ENCODE data around the gene BRINP2.

BRINP2 gene

DNA sequence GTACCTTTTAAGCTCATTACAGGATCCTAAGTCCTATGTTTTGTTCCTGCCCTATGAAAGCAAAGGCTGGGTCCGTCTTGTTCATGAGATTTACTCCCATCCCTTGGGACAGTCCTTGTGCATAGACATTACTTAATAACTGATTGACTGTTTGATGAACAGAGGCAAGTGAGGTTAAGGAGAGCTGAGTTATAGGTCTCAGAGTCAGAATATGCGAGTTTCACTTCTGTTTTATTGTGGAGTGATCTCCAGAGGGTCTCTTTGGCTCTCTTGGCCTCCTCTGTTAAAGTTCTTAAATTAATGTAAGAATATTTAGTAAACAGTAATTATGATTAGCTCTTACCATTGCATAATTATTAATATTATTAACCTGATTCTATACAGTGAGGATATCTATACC, 52.6 kb downstream of the BRINP2 start:
- DNase-seq (ENCODE audit: low read depth, low spot score), result no peak

DNA sequence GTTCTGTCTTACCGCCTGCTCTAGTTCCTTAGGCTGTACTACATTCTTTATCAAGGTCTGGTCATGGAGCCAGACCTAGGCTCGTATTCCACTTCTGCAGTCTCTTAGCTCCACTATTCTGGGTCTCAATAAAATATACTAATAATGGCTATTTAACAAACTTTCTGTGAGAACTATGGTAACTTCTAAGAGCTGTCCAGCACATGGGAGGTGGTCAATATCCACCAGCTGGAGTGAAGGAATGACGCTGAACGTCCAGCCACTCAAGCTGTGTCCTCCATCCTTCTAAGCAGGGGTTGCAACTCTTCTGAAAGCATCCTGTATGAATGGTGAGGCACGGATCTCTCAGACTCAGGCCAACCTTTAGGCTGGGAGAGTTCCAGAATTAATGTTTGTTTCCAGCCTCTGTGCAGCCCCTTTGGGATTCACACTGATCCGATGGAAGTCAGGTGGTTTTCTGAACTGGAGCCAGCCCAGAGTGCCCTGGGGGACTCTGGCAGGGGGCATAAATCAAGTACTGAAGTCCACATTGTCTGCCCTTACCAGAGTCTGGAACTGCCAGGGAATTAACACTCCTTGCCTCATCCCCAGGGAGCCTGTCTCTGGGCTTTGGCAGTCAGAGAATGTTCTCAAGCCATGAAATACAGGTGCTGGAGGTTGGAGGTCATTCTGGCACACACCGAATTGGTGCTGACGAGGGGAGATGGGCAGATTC, 57.4 kb downstream of the BRINP2 start:
- no peak for DNase-seq (ENCODE audit: low read depth, low spot score)

GRCh38 chr1:177228693-177229065, 57.9 kb downstream of the BRINP2 start:
- DNase-seq (ENCODE audit: low read depth, low spot score), result no peak

GRCh38 chr1:177229781-177230180, 59.0 kb downstream of the BRINP2 start:
- DNase-seq (ENCODE audit: low read depth, low spot score), result no peak

DNA sequence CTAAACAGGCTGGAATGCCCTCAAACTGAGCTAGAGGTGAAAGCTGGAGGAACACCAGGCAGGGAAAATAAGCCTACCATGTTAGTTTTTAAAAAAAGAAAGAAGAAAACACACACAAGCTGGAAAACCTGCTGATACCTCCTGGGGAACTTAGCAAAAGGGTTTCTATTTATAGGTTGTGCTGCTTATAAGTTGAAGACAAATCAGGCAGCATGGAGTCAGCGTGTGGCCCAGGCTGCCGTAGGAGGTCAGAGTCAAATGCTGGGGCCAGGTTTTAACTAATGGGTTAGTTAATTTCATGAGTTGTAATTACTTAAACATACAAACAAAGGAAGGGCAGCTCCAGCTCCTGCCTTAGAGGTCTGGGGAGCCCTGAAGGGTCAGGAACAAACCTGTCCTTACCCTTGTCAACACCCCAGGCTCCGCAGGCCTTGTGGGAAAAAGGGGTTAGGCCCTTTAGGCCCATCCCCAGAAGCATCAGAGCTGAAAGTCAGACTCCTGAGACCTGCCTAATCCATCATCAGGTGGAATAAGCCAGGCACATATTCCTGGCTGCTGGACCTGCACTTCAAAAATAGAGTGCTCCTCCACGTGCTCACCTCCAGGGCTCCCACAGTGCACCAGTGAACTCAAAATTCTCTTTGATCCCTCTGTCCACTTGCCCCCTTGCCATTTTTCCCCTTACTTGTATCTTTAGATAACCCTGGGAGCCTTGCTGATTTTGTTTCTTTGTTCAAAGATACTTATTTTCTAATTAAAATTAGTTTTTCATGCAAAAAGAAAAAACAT, 59.7 kb downstream of the BRINP2 start:
- DNase-seq (ENCODE audit: low read depth, low spot score), result no peak

- no peak for DNase-seq (ENCODE audit: low read depth, low spot score)
Measured at GRCh38 chr1:177235350-177235749, 64.6 kb downstream of the BRINP2 start.

DNA sequence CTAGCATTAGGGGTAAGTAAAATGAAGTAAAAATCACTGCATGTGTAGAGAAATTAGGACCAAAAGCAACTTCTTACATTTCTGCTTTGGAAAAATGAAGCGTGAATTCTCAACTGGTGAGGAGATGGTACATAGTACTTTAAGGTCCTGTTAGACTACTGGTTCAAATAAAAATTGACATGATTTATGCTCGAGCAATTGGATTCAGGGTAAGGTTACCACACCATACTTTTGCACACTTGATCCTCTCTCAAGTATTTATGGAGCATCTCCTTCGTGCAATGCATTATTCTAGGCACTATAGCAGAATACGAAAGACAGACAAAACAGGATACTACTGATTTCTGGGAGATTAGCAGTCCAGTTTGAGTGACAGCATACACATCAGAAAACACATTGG, 66.2 kb downstream of the BRINP2 start:
- DNase-seq (ENCODE audit: low read depth, low spot score), result no peak

- no peak for DNase-seq (ENCODE audit: low read depth, low spot score)
Measured at GRCh38 chr1:177238967-177239366, 68.2 kb downstream of the BRINP2 start.

- DNase-seq (ENCODE audit: low read depth, low spot score), result no peak
Measured at GRCh38 chr1:177239792-177240191, 69.0 kb downstream of the BRINP2 start.

GRCh38 chr1:177243773-177244172, 73.0 kb downstream of the BRINP2 start:
- no peak for DNase-seq (ENCODE audit: low read depth, low spot score)

DNA sequence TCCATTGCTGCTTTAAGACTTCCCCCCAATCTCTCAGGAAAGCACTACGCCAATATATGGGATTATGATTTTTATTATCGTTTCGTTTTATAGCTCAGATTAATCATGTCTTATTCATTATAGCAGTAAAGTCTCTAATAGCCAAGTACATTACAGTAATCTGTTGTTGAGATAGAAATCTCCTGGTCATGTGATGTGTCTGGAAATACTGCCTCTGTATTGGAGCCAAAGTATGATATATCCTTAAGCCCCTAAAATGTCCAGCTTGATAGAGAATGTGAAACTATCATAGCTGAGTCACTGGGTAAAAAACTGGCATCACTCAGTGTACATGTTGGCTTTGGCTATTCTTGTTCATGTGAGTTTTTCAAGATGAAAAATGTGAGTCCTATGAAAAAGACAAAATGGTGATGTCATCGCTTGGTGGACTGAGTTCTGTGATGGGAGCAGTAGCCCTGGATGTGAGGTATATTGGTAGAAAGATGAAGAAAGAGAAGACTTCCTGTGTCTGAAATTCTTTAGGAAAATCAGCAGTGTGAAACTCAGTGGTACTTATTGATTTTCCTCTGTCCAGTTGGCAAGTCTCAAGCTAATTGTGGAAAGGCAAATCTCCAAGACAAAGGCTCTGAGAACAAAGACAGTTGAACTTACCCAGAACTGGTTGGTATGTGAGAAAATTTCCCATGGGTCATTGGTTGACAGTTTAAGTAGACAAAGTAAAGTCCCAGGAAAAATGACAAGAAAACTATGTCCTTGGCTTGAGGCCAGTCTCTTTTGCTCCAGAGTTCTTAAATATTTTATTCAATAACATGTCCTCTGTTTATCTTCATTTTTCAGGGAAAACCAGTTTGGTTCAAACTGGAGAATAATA, 76.2 kb downstream of the BRINP2 start:
- DNase-seq (ENCODE audit: low read depth, low spot score), result no peak

DNA sequence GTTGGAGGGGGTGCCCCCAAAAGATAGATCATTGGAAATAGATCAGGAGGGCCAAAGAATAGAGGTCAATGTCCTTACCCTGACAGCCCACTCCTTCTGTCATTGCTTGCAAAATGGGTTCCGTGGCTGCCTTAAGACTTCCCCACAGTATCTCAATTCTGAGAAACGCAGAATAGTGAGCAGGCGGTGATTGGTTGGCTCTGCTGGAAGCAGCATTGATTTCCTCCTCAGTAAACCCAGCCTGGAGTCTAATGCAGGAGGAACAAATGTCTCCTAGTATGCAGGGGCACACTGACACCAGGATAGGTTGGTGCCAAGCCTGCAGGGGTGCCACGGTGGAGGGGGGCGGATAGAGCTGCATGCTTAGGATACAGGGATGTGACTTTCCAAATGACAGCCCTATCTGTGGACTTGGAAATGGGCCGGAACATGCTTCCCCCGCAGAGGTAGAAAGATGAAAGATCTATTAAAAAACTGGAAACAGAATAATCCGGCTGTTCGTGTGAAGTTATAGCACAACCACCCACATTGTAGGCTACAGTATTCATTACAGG, 76.9 kb downstream of the BRINP2 start:
- DNase-seq (ENCODE audit: low read depth, low spot score), result no peak

DNA sequence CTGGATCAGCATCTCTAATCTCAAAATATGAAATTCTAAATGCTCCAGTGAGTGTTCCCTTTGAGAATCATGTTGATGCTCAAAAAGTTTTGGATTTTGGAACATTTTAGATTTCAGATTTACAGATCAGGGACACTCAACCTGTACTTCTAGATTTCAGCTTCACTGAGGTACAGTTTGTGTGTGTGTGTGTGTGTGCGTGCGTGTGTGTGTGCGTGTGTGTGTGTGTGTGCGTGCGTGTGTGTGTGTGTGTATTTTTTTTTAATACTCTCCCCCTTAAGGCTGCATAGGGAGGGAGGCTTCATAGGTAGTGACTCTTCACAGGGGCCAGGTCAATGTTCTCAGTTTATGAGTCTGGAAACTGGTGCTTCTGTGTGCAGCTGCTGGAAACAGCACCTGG, 77.5 kb downstream of the BRINP2 start:
- DNase-seq (ENCODE audit: low read depth, low spot score), result no peak

DNA sequence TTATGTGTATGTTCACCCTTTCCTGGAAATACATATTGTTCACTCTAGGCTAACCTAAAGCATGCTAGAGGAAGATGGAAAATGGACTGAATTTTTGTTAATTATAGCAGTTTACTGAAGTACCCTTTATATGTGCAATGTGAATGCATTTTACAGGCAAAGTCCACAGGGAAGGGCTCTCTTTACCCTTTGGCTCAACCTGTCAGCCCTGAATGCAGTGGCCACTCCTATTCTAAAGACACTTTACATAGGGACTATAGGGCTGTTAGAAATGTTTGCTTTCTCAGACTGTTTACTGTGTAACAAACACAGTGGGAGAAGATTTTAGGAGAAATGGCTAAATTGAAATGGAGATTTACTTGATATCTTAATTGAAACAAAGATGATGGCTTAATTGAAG, 78.5 kb downstream of the BRINP2 start:
- DNase-seq (ENCODE audit: low read depth, low spot score), result no peak

DNA sequence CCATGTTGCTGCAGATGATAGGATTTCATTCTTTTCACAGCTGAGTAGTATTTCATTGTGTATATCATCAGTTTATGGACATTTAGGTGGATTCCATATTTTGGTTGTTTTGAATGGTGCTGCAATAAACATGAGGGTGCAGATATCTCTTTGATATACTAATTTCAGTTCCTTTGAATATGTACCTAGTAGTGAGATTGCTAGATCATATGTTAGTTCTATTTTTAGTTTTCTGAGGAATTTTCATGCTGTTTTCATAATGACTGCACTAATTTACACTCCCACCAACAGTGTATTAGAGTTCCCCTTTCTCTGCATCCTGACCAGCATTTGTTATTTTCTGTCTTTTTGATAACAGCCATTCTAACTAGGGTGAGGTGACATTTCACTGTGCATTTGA, 82.1 kb downstream of the BRINP2 start:
- DNase-seq (ENCODE audit: low read depth, low spot score), result no peak

- no peak for DNase-seq (ENCODE audit: low read depth, low spot score)
Measured at GRCh38 chr1:177255411-177255810, 84.7 kb downstream of the BRINP2 start.

- no peak for DNase-seq (ENCODE audit: low read depth, low spot score)
Measured at GRCh38 chr1:177256153-177257075, 85.7 kb downstream of the BRINP2 start.

- DNase-seq (ENCODE audit: low read depth, low spot score), result no peak
Measured at GRCh38 chr1:177257128-177257527, 86.4 kb downstream of the BRINP2 start.

GRCh38 chr1:177257576-177257975, 86.8 kb downstream of the BRINP2 start:
- no peak for DNase-seq (ENCODE audit: low read depth, low spot score)

GRCh38 chr1:177270863-177271262, 100.1 kb downstream of the BRINP2 start:
- DNase-seq (ENCODE audit: low read depth, low spot score), result no peak

DNA sequence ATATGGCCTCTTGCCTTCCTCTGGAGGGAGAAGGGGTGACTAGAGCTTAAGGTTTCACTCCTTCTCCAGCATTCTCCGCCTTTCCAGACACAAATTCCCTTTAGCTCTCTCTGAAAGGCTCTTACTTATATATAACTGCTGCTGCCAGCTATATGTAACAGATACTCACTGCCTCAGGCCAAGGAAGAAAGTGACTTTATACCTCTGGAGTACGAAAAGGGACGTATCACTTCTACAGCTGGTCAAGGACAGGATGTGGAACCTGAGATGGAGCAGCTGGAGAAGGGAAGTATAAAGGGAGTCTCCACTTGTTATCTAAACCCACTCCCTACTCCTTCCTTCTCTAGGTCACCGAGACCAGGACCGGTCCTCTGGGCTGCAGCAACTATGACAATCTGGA, 102.4 kb downstream of the BRINP2 start:
- DNase-seq (ENCODE audit: low read depth, low spot score), result no peak
